Epithelial cell of proximal tubule (primary cell): ENCODE results near the gene TMEM119. TPM values are rescaled to one million over a fixed set of nuclear protein-coding genes. Genes with fewer than 3 reads are reported as not detected.

Source experiments
- DNase-seq: peaks from one replicate; pipeline ENCODE4 v3.0.0-alpha.2; 2011; ENCODE audit warnings: low read depth
- H3K4me3 ChIP-seq: 2 replicates; pipeline ENCODE4 v1.5.1; 2011; ENCODE audit warnings: low read depth, mild to moderate bottlenecking, low read length
- CTCF ChIP-seq: conservative IDR thresholded peaks from 2 replicates; pipeline ENCODE4 v1.5.1; 2012; ENCODE audit warnings: low read depth, mild to moderate bottlenecking, low read length
- total RNA-seq: library from RNA; depleted of rRNA; stranded (reverse); fragments of >200 nt; gene quantifications from 2 replicates; pipeline ENCODE4 v1.2.3, GENCODE V29; 2015

The TMEM119 gene
- total RNA-seq, 1 donor from 2014 or later = 0.06 TPM

- peak; percentile 52 for DNase-seq
- no peak for TF ChIP-seq CTCF
- H3K4me3 ChIP-seq = no peak overlapping the region
Measured at GRCh38 chr12:108612788-108613282, 15.0 kb upstream of the TMEM119 start.

- H3K4me3 ChIP-seq = no peak overlapping the region
- TF ChIP-seq CTCF = peak; percentile 59
- peak; percentile 93 for DNase-seq
Measured at GRCh38 chr12:108611884-108612415, 14.1 kb upstream of the TMEM119 start.

- TF ChIP-seq CTCF = no peak
- no peak for DNase-seq
- no peak overlapping the region for H3K4me3 ChIP-seq
Measured at GRCh38 chr12:108610856-108611605, 13.1 kb upstream of the TMEM119 start.

- DNase-seq = no peak
- TF ChIP-seq CTCF = no peak
- H3K4me3 ChIP-seq = no peak overlapping the region
Measured at GRCh38 chr12:108610336-108610815, 12.5 kb upstream of the TMEM119 start.

GRCh38 chr12:108609537-108610335 is 11.9 kb upstream of the TMEM119 start:
- TF ChIP-seq CTCF = no peak
- no peak for DNase-seq
- H3K4me3 ChIP-seq = no peak overlapping the region

GRCh38 chr12:108608616-108609015 is 10.7 kb upstream of the TMEM119 start:
- no peak for DNase-seq
- no peak for TF ChIP-seq CTCF

More at GRCh38 chr12:108608616-108609015, 10.7 kb upstream of the TMEM119 start:
- no peak overlapping the region for H3K4me3 ChIP-seq
